ENCODE results near the gene CD47. TPM values are rescaled to one million over a fixed set of nuclear protein-coding genes. Genes with fewer than 3 reads are reported as not detected.

The CD47 gene
- total and polyA plus RNA-seq, 2 of the 4 experiments (the other 2 are of a cell fraction): 45.9 to 52.0 TPM

DNA sequence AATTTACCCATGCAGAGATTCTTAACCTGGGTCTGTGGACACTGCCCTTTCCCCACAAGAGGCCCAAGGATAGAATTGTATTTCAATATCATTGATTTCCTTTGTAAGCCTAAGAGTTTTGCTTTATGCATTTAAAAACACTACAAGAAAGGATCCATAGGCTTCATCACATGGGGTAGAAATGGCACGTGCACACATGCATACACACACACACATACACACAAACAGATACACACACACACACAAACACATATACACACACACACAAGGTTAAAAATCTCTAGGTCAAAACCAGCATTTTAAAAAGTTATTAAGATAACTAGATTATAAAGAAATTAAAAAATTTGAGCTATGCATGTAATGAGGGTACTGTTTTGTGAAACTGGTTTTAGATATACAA lies 35.5 kb upstream of the CD47 start:
- Histone ChIP-seq H3K4ac (ENCODE audit: low read depth, low read length) (peak overlapping the region; percentile 31; the same call in 1 of the 2 replicates), H3K27ac (ENCODE audit: insufficient read depth, low read length) (no peak overlapping the region), H2BK20ac (ENCODE audit: low read depth, low read length) (no peak overlapping the region), H2AFZ (replicated peaks; ENCODE audit: low read length, poor library complexity) (no peak overlapping the region), H2AK5ac (ENCODE audit: low read depth, low read length) (peak overlapping the region; percentile 75; the same call in 1 of the 2 replicates), H4K20me1 (ENCODE audit: insufficient read depth, low read length) (no peaks in the 10 kb centered on the region), H2AK9ac (replicated peaks; ENCODE audit: low read depth, low read length, poor library complexity) (no peak overlapping the region), H3K23ac (ENCODE audit: low read depth, low read length) (no peak overlapping the region), H4K91ac (ENCODE audit: insufficient read depth, low read depth, low read length) (no peak overlapping the region), H3K18ac (ENCODE audit: low read depth, low read length) (no peak overlapping the region), H2BK5ac (ENCODE audit: low read depth, low read length, poor library complexity, severe bottlenecking) (no peak overlapping the region), H3K14ac (replicated peaks; ENCODE audit: low read depth, low read length) (no peak overlapping the region), H4K8ac (ENCODE audit: low read depth in 2 of 2, low read length in 2 of 2) (no peak overlapping the region), H2BK15ac (ENCODE audit: low read depth, low read length) (no peak overlapping the region), H4K5ac (ENCODE audit: low read depth, low read length) (no peak overlapping the region), H3K4me2 (ENCODE audit: low read depth, low read length) (no peak overlapping the region), H3K36me3 (ENCODE audit: control insufficient read depth, insufficient read depth, low read length) (no peaks in the 10 kb centered on the region), H3K9me1 (ENCODE audit: insufficient read depth, low read length) (peaks cover 9% of the 10 kb centered on the region), H3K9me3 (ENCODE audit: control insufficient read depth, insufficient read depth, low read length) (no peaks in the 10 kb centered on the region), H3K4me3 (ENCODE audit: insufficient read depth, low read depth, low read length) (no peak overlapping the region), H3K27me3 (ENCODE audit: control insufficient read depth, insufficient read depth, low read length) (no peaks in the 10 kb centered on the region), H3K56ac (ENCODE audit: extremely low read depth, insufficient read depth, low read length) (no peak overlapping the region), H3K79me1 (ENCODE audit: low read depth in 1 of 2, low read length in 2 of 2) (0 out of 4 replicates have a peak, but pooled peaks cover 0 to under 1% of the 10 kb centered on the region in 2 experiments), H2BK120ac (ENCODE audit: low read depth, low read length) (no peak overlapping the region), H3K4me1 (ENCODE audit: control insufficient read depth, insufficient read depth, low read length) (peaks cover 8% of the 10 kb centered on the region), H3K9ac (ENCODE audit: low read depth, low read length) (no peak overlapping the region)
- dilution Hi-C loops (cut with HindIII; ENCODE audit: low sequenced_read_pairs, unreplicated experiment): no loop called here
- no TSS peak for BruUV-seq (replicated peaks)
- ATAC-seq (ENCODE audit: low read depth) (no peak), DNase-seq (no peak)
- TF ChIP-seq FOS (IDR thresholded peaks at IDR 0.05; ENCODE audit: low read depth, low read length) (no peak), RFX5 (IDR thresholded peaks at IDR 0.05; ENCODE audit: low read depth, low read length) (no peak), MAFK (IDR thresholded peaks at IDR 0.05; ENCODE audit: low read depth, low read length) (no peak), CEBPB (IDR thresholded peaks at IDR 0.05; ENCODE audit: low read depth, low read length) (no peak)
- TF ChIP-seq, protein P1, sequence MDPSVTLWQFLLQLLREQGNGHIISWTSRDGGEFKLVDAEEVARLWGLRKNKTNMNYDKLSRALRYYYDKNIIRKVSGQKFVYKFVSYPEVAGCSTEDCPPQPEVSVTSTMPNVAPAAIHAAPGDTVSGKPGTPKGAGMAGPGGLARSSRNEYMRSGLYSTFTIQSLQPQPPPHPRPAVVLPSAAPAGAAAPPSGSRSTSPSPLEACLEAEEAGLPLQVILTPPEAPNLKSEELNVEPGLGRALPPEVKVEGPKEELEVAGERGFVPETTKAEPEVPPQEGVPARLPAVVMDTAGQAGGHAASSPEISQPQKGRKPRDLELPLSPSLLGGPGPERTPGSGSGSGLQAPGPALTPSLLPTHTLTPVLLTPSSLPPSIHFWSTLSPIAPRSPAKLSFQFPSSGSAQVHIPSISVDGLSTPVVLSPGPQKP (IDR thresholded peaks at IDR 0.05; ENCODE audit: borderline replicate concordance, low read depth, low read length): no peak
- intact Hi-C loops (cut with micrococcal nuclease): no loop called here
- ChIA-PET POLR2A (ENCODE audit: unreplicated experiment) (no interaction called here), CTCF (no interaction called here)
- WGBS, 2 experiments (ENCODE audit: extremely low coverage in 2 of 2, insufficient read length in 1 of 2): no CpG with 5 or more reads among the region's 1 CpG
- in situ Hi-C loops (cut with MboI; ENCODE audit: low sequenced_read_pairs): no loop called here

Data from IMR-90 (cell line).